WTC11 (cell line): ENCODE results near the gene PSME2. TPM values are rescaled to one million over a fixed set of nuclear protein-coding genes. Genes with fewer than 3 reads are reported as not detected.

Source experiments
- ELF4 ChIP-seq: sonication (generic); formaldehyde crosslinking; IDR thresholded peaks from 2 replicates; pipeline ENCODE4 v1.8.1; 2022; ENCODE audit warnings: low read depth, mild to moderate bottlenecking, moderate library complexity, missing genetic modification reagents
- EMX1 ChIP-seq: fragments of 250-450 bp; sonication (Bioruptor Pico); IDR thresholded peaks from 2 replicates; pipeline ENCODE4 v1.8.0; 2021; ENCODE audit warnings: mild to moderate bottlenecking
- ETV6 ChIP-seq: sonication (generic); formaldehyde crosslinking; IDR thresholded peaks from 2 replicates; pipeline ENCODE4 v1.8.1; 2022; ENCODE audit warnings: mild to moderate bottlenecking, missing genetic modification reagents
- GABPB1 ChIP-seq: sonication (generic); formaldehyde crosslinking; IDR thresholded peaks from 2 replicates; pipeline ENCODE4 v1.8.1; 2023; ENCODE audit warnings: mild to moderate bottlenecking, missing genetic modification reagents
- GTF2I ChIP-seq: fragments of 250-450 bp; sonication (Bioruptor Pico); conservative IDR thresholded peaks from 2 replicates; pipeline ENCODE4 v1.4.0; 2021; ENCODE audit warnings: mild to moderate bottlenecking
- IRF2 ChIP-seq: sonication (generic); formaldehyde crosslinking; IDR thresholded peaks from 2 replicates; pipeline ENCODE4 v1.8.0; 2022; ENCODE audit warnings: low read depth, missing genetic modification reagents, borderline replicate concordance
- JAZF1 ChIP-seq: fragments of 250-450 bp; sonication (Bioruptor Pico); IDR thresholded peaks from 2 replicates; pipeline ENCODE4 v1.9.0; 2021; ENCODE audit warnings: moderate library complexity, mild to moderate bottlenecking, inconsistent platforms
- MXD4 ChIP-seq: fragments of 250-450 bp; sonication (Bioruptor Pico); IDR thresholded peaks from 2 replicates; pipeline ENCODE4 v1.8.0; 2021; ENCODE audit warnings: mild to moderate bottlenecking, moderate library complexity, borderline replicate concordance
- NFYB ChIP-seq: sonication (generic); formaldehyde crosslinking; conservative IDR thresholded peaks from 2 replicates; pipeline ENCODE4 v1.8.0; 2022; ENCODE audit warnings: low read depth, missing genetic modification reagents
- NR1H2 ChIP-seq: sonication (generic); formaldehyde crosslinking; IDR thresholded peaks from 2 replicates; pipeline ENCODE4 v1.9.0; 2021; ENCODE audit warnings: mild to moderate bottlenecking, moderate library complexity, missing genetic modification reagents
- OVOL2 ChIP-seq: fragments of 250-450 bp; sonication (Bioruptor Pico); IDR thresholded peaks from 2 replicates; pipeline ENCODE4 v1.9.0; 2021; ENCODE audit warnings: mild to moderate bottlenecking, borderline replicate concordance
- SMAD4 ChIP-seq: sonication (generic); formaldehyde crosslinking; IDR thresholded peaks from 2 replicates; pipeline ENCODE4 v1.8.0; 2022; ENCODE audit warnings: mild to moderate bottlenecking, missing genetic modification reagents
- SP1 ChIP-seq: sonication (generic); formaldehyde crosslinking; conservative IDR thresholded peaks from 2 replicates; pipeline ENCODE4 v1.8.1; 2022; ENCODE audit warnings: missing genetic modification reagents
- TCF7 ChIP-seq: sonication (generic); formaldehyde crosslinking; IDR thresholded peaks from 2 replicates; pipeline ENCODE4 v1.8.0; 2022; ENCODE audit warnings: mild to moderate bottlenecking, low read depth, missing genetic modification reagents, moderate library complexity
- ZBTB21 ChIP-seq: sonication (generic); formaldehyde crosslinking; IDR thresholded peaks from 2 replicates; pipeline ENCODE4 v1.8.1; 2023; ENCODE audit warnings: mild to moderate bottlenecking, missing genetic modification reagents, borderline replicate concordance
- ZMAT4 ChIP-seq: fragments of 250-450 bp; sonication (Bioruptor Pico); IDR thresholded peaks from 2 replicates; pipeline ENCODE4 v1.9.0; 2021; ENCODE audit warnings: mild to moderate bottlenecking
- ZNF232 ChIP-seq: sonication (generic); formaldehyde crosslinking; IDR thresholded peaks from 2 replicates; pipeline ENCODE4 v1.8.0; 2022; ENCODE audit warnings: mild to moderate bottlenecking, missing genetic modification reagents
- ZNF416 ChIP-seq: fragments of 250-450 bp; sonication (Bioruptor Pico); IDR thresholded peaks from 2 replicates; pipeline ENCODE4 v1.9.0; 2021; ENCODE audit warnings: mild to moderate bottlenecking, inconsistent platforms
- total RNA-seq: library from RNA; stranded (reverse); gene quantifications from 3 replicates; pipeline ENCODE4 v1.2.3, GENCODE V29; 2021
- TF ChIP-seq, protein P1 (sequence below): sonication (generic); formaldehyde crosslinking; IDR thresholded peaks from 2 replicates; pipeline ENCODE4 v1.8.1; 2022; ENCODE audit warnings: low read depth, mild to moderate bottlenecking, moderate library complexity, missing genetic modification reagents, borderline replicate concordance
- TF ChIP-seq, protein P2 (sequence below): sonication (generic); formaldehyde crosslinking; IDR thresholded peaks from 2 replicates; pipeline ENCODE4 v1.8.0; 2022; ENCODE audit warnings: missing genetic modification reagents
- TF ChIP-seq, protein P3 (sequence below): sonication (generic); formaldehyde crosslinking; IDR thresholded peaks from 2 replicates; pipeline ENCODE4 v1.8.1; 2022; ENCODE audit warnings: mild to moderate bottlenecking, missing genetic modification reagents, moderate library complexity, borderline replicate concordance
- TF ChIP-seq, protein P4 (sequence below): fragments of 200-600 bp; IDR thresholded peaks from 2 replicates; pipeline ENCODE4 v1.8.0; 2022; ENCODE audit warnings: antibody characterized with exemption
- TF ChIP-seq, protein P5 (sequence below): sonication (generic); formaldehyde crosslinking; IDR thresholded peaks from 2 replicates; pipeline ENCODE4 v1.8.1; 2023; ENCODE audit warnings: mild to moderate bottlenecking, missing genetic modification reagents, moderate library complexity

Gene PSME2
- total RNA-seq, 1 experiment from 2014 or later, result 103 TPM

DNA sequence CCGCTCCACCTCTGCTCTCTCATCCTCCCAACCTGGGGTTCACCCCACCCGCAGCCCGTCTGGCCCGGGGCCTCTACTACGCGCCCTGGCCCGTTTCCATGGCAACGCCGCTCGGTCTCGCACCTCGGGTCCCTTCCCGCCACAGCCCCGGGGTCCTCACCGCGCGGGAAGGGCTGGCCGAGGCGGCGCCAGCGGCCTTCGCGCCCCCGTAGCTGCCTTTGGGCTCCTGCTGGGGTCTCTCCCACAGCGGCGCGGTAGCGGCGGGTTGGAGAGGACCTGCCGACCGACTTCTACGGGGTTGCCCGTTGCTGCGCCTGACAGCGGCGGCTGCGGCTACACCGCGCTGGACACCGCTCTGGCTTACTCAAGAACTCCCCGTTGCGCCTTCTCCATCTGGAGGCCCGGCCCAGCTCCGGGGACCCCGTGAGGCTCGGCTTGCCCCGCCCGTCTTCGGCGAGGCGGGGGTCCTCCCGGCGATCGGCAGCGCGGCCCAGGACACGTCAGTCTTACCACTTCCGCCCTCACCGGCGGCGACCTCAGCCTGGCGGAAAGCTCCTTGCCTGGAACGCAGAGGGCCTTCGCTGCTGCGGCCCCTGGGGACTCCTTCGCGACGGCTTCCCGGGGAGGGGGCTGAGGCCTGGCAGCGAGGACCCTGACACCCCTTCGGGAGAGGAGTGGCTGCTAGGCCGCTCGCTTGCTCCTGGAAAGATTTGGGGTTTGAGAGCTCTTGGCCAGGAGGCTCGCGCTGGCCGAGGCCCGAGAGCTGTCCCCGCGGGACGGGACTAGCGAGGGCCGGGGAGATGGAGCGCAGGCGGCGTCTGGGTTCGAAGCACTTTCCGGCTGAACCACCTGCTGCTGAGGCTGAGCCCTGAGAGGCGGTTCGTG, 49.0 kb upstream of the PSME2 start, which contains the start of gene TM9SF1 (continued):
- peak; percentile 89 for TF ChIP-seq GABPB1 (CRISPR knock-in tag)
- TF ChIP-seq SP1 (CRISPR knock-in tag), result no peak; the same call in 1 of the 2 replicates
- TF ChIP-seq, protein P1, sequence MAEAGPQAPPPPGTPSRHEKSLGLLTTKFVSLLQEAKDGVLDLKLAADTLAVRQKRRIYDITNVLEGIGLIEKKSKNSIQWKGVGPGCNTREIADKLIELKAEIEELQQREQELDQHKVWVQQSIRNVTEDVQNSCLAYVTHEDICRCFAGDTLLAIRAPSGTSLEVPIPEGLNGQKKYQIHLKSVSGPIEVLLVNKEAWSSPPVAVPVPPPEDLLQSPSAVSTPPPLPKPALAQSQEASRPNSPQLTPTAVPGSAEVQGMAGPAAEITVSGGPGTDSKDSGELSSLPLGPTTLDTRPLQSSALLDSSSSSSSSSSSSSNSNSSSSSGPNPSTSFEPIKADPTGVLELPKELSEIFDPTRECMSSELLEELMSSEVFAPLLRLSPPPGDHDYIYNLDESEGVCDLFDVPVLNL (CRISPR knock-in tag), result peak; percentile 88
- no peak for TF ChIP-seq EMX1 (CRISPR knock-in tag)
- peak; percentile 66; the same call in 1 of the 2 replicates for TF ChIP-seq SMAD4 (CRISPR knock-in tag)
- TF ChIP-seq ZNF416 (CRISPR knock-in tag), result no peak
- no peak for TF ChIP-seq ELF4 (CRISPR knock-in tag)
- TF ChIP-seq, protein P2, sequence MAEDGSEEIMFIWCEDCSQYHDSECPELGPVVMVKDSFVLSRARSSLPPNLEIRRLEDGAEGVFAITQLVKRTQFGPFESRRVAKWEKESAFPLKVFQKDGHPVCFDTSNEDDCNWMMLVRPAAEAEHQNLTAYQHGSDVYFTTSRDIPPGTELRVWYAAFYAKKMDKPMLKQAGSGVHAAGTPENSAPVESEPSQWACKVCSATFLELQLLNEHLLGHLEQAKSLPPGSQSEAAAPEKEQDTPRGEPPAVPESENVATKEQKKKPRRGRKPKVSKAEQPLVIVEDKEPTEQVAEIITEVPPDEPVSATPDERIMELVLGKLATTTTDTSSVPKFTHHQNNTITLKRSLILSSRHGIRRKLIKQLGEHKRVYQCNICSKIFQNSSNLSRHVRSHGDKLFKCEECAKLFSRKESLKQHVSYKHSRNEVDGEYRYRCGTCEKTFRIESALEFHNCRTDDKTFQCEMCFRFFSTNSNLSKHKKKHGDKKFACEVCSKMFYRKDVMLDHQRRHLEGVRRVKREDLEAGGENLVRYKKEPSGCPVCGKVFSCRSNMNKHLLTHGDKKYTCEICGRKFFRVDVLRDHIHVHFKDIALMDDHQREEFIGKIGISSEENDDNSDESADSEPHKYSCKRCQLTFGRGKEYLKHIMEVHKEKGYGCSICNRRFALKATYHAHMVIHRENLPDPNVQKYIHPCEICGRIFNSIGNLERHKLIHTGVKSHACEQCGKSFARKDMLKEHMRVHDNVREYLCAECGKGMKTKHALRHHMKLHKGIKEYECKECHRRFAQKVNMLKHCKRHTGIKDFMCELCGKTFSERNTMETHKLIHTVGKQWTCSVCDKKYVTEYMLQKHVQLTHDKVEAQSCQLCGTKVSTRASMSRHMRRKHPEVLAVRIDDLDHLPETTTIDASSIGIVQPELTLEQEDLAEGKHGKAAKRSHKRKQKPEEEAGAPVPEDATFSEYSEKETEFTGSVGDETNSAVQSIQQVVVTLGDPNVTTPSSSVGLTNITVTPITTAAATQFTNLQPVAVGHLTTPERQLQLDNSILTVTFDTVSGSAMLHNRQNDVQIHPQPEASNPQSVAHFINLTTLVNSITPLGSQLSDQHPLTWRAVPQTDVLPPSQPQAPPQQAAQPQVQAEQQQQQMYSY (CRISPR knock-in tag), result no peak
- TF ChIP-seq, protein P3, sequence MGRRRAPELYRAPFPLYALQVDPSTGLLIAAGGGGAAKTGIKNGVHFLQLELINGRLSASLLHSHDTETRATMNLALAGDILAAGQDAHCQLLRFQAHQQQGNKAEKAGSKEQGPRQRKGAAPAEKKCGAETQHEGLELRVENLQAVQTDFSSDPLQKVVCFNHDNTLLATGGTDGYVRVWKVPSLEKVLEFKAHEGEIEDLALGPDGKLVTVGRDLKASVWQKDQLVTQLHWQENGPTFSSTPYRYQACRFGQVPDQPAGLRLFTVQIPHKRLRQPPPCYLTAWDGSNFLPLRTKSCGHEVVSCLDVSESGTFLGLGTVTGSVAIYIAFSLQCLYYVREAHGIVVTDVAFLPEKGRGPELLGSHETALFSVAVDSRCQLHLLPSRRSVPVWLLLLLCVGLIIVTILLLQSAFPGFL (CRISPR knock-in tag), result peak; percentile 33; the same call in 1 of the 2 replicates
- no peak for TF ChIP-seq JAZF1 (CRISPR knock-in tag)
- no peak for TF ChIP-seq OVOL2
- TF ChIP-seq IRF2 (CRISPR knock-in tag), result no peak
- TF ChIP-seq ZBTB21 (CRISPR knock-in tag), result no peak
- no peak for TF ChIP-seq GTF2I (CRISPR knock-in tag)
- TF ChIP-seq ZMAT4 (CRISPR knock-in tag), result no peak
- TF ChIP-seq, protein P4, sequence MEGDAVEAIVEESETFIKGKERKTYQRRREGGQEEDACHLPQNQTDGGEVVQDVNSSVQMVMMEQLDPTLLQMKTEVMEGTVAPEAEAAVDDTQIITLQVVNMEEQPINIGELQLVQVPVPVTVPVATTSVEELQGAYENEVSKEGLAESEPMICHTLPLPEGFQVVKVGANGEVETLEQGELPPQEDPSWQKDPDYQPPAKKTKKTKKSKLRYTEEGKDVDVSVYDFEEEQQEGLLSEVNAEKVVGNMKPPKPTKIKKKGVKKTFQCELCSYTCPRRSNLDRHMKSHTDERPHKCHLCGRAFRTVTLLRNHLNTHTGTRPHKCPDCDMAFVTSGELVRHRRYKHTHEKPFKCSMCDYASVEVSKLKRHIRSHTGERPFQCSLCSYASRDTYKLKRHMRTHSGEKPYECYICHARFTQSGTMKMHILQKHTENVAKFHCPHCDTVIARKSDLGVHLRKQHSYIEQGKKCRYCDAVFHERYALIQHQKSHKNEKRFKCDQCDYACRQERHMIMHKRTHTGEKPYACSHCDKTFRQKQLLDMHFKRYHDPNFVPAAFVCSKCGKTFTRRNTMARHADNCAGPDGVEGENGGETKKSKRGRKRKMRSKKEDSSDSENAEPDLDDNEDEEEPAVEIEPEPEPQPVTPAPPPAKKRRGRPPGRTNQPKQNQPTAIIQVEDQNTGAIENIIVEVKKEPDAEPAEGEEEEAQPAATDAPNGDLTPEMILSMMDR, result no peak
- no peak for TF ChIP-seq TCF7 (CRISPR knock-in tag)
- no peak for TF ChIP-seq NFYB (CRISPR knock-in tag)
- peak; percentile 93 for TF ChIP-seq ETV6 (CRISPR knock-in tag)
- TF ChIP-seq ZNF232 (CRISPR knock-in tag), result peak; percentile 78; the same call in 1 of the 2 replicates
- TF ChIP-seq NR1H2 (CRISPR knock-in tag), result no peak
- TF ChIP-seq MXD4 (CRISPR knock-in tag), result no peak
- TF ChIP-seq, protein P5, sequence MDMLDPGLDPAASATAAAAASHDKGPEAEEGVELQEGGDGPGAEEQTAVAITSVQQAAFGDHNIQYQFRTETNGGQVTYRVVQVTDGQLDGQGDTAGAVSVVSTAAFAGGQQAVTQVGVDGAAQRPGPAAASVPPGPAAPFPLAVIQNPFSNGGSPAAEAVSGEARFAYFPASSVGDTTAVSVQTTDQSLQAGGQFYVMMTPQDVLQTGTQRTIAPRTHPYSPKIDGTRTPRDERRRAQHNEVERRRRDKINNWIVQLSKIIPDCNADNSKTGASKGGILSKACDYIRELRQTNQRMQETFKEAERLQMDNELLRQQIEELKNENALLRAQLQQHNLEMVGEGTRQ (CRISPR knock-in tag), result peak; percentile 18
